NK-92 (cell line): ENCODE measurements around the gene UBE2I.

ENCODE experiments used
- DNase-seq: peaks from one replicate; lab custom pipeline; 2025; ENCODE audit not compliant: unreplicated experiment; lab: John Stamatoyannopoulos, UW

Gene UBE2I

GRCh38 chr16:1341495-1342420 is 32.3 kb downstream of the UBE2I start:
- DNase-seq = no peak

GRCh38 chr16:1342526-1343427 is 33.3 kb downstream of the UBE2I start:
- DNase-seq = peak; percentile 85

GRCh38 chr16:1343428-1344242 is 34.2 kb downstream of the UBE2I start:
- no peak for DNase-seq

- no peak for DNase-seq
Observed at GRCh38 chr16:1344499-1344898, 35.1 kb downstream of the UBE2I start.

GRCh38 chr16:1345087-1345486 is 35.7 kb downstream of the UBE2I start:
- DNase-seq = no peak

- no peak for DNase-seq
Observed at GRCh38 chr16:1345651-1346421, 36.4 kb downstream of the UBE2I start.

GRCh38 chr16:1346422-1347285 is 37.2 kb downstream of the UBE2I start:
- DNase-seq = no peak

- DNase-seq = no peak
Observed at GRCh38 chr16:1347286-1347855, 37.9 kb downstream of the UBE2I start.

GRCh38 chr16:1347962-1348361 is 38.5 kb downstream of the UBE2I start:
- DNase-seq = no peak

GRCh38 chr16:1348441-1348840 is 39.0 kb downstream of the UBE2I start:
- no peak for DNase-seq

GRCh38 chr16:1348926-1349325 is 39.5 kb downstream of the UBE2I start:
- DNase-seq = no peak

GRCh38 chr16:1349351-1349750 is 39.9 kb downstream of the UBE2I start:
- no peak for DNase-seq

GRCh38 chr16:1349951-1350350 is 40.5 kb downstream of the UBE2I start:
- DNase-seq = no peak

GRCh38 chr16:1350691-1351090 is 41.3 kb downstream of the UBE2I start:
- DNase-seq = no peak

- DNase-seq = no peak
Observed at GRCh38 chr16:1351215-1351581, 41.8 kb downstream of the UBE2I start.

- no peak for DNase-seq
Observed at GRCh38 chr16:1351582-1352362, 42.3 kb downstream of the UBE2I start, which contains the start of the genes GNPTG and TSR3. Gene GNPTG (plus strand): TSS chr16:1351931. CDS start chr16:1351966, 35 bp downstream. Gene TSR3 (minus strand): TSS chr16:1351878. CDS start chr16:1351804, 74 bp downstream.

GRCh38 chr16:1354815-1355540 is 45.5 kb downstream of the UBE2I start:
- DNase-seq = no peak
